ENCODE data around the gene SS18L1.

SS18L1 gene

DNA sequence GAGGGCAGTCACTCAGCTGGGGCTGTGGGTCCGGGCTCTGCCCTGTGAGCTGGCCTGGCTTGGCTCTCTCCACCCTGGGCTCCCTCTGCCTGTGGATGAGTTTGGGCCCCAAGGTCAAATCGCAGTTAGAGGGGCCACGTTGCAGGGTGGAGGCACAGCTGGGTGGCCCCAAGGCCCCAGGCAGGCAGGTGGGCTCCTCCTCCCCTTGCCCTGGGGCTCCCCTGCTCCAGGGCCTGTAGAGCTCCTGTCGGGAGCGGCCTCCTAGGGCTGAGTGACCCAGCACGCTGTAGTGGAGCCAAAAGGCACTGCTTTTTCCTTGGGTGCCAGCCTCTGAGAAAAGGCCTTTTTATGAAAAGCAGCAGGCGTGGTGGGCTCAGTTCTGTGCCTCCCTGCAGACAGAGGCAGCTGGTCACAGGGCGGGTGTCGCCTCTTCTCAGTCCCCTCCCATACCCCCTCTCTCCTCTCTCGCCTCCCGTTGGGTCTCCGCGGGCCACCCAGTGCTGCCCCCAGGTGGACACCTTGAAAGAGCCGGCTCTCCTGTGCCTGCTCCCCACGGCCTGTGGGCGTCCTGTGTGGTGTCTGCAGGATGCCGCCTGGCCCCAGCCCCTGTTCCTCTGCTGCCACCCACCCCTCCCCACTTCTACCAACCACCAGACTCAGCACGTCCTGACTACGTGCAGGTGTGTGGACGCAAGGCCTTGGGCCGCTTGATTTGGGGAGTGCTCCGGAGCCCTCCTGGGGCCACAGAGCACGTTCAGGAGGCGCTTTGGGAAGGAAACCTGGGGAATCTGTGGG lies 13.2 kb downstream of the SS18L1 start:
- DNase-seq (ENCODE audit: low read depth): no peak

DNA sequence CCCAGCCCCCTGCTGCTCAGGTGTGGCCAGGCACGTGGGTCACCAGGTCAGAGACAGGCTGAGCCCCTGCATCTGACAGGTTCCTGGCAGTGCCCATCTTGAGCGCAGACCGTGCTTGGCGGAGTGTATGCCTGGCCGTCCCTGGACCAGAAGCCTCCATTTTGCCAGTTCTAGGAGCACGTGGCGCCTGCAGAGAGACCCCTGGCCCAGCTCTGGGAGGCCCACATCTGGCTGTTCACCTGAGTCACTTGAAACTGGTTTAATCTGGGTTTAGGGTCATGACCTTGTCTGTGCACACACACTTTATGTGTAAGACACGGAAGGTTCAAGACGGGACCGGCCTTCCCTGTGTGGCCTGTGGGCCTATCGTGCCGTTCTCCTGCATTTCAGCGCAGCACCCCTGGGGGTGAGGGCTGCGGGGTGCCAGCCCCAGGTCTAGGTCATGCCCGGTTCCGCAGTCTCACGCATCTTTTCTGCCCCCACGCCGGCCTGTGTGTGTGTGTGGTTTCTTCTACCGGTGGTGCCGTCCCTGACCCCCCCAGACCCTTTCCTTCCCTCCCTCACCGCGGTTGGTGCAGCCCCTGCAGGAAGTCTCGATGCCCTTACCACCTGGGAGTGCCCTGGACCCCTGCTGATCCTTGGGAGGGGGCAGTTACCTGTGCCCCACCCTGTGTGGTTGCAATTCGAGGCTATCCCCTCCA lies 14.0 kb downstream of the SS18L1 start:
- no peak for DNase-seq (ENCODE audit: low read depth)

DNA sequence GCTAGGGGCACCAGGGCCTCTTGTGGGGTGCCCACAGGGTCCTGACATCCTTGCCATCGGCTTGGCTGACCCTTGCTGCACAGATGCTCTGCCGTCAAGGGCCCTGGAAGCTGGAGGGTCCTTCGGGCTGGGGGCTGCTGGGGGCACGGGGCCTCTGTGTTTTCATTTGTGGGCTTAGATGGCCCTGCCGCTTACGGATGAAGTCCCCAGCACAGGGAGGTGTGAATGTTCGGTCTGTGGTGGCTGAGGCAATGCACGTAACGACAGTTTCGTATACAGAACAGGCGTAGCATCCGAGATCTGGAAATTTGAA lies 14.5 kb downstream of the SS18L1 start:
- no peak for DNase-seq (ENCODE audit: low read depth)

DNA sequence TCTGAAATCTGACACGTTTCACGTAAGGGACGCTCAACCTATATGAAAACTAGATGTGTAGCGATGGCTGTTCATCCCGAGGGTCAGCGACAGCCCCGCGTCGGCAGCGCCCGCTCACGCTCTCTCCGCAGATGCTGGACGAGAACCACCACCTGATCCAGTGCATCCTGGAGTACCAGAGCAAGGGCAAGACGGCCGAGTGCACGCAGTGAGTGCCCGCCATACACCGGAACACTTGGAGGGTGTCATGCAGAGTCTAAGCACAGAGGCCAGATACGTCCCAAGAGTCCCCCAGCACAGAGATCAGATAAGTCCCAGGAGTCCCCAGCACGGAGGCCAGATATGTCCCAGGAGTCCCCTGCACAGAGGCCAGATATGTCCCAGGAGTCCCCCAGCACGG lies 15.0 kb downstream of the SS18L1 start:
- DNase-seq (ENCODE audit: low read depth): no peak

DNA sequence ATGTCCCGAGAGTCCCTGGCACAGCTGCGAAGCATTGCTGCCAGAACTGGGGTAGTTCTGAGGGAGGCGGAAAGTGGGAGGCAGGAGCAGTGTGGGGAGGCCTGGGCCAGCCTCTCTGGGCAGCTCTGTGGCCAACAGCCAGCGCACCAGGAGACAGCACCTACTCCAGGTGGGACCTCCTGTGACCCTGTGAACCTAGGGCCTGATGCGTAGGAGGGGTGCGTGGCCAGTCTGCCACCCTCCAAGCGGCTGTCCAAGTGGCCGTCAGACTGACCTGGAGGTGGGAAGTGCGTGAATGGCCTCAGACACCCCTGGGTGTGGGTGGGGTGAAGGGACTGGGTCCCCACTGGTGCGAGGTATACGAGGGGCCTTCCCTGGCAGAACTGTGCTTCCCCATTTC lies 15.5 kb downstream of the SS18L1 start:
- no peak for DNase-seq (ENCODE audit: low read depth)

DNA sequence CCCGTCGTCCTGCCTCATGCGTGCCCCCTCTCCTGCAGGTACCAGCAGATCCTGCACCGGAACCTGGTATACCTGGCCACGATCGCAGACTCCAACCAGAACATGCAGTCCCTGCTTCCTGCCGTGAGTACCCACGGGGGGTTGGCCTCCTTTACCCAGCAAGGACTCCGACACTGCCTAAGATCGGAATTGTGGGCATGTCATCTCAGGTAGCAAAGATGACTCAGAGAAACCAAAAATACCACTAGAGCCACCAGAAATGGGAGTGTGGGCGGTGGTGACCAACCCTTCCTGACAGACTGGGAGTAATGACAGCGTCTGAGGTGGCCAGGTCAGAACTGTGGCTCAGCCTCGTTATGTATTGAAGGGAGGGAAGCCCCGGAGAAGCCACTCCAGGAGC lies 16.3 kb downstream of the SS18L1 start:
- DNase-seq (ENCODE audit: low read depth): no peak

DNA sequence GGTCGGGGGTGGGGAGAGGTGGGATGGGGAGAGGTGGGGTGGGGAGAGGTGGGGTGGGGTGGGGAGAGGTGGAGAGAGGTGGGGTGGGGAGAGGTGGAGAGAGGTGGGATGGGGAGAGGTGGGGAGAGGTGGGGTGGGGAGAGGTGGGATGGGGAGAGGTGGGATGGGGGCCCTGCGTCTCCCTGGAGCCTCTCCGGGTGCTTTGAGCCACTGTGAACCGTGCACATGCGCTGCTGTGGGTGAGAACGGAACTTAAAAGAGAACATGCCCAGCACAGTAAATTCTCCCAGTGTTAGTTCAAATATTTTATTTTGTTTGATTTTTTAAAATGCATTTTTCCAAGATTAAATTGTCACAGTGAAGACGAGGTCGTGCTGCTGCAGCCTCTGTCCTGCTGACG lies 16.7 kb downstream of the SS18L1 start:
- no peak for DNase-seq (ENCODE audit: low read depth)

DNA sequence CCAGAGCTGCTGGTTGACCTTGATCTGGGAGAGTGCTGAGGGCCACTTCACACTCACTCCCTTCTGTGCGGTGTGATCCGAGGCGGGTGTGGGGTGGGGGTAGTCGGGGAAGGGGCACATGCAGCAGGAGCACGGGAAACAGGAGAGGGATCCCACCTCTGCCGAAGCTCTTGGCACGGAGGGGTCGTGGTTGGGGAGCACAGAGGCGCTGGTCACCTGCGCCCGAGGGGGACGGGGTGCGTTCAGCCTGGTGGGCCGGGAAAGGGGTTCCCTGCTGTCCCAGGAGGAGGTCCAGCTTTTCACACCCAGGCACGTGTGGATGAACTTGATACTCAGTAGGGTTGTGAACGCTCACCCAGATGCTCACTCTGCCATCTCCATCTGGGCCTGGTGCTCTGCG lies 17.3 kb downstream of the SS18L1 start:
- DNase-seq (ENCODE audit: low read depth): no peak

DNA sequence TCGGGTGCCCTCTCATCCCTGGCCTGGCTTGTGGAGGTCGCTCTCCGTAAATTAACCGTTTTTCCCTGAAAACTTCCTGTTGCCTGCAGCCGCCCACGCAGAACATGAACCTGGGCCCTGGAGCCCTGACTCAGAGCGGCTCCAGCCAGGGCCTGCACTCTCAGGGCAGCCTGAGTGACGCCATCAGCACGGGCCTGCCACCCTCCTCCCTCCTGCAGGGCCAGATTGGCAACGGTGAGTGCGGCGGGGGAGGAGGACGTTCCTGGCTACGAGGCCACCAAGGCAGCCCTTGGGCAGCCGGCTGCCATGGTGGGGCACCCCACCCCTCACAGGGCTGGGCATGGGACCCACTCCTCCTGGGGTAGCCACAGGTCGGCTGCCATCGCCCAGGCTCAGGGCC lies 17.8 kb downstream of the SS18L1 start:
- DNase-seq (ENCODE audit: low read depth): no peak

DNA sequence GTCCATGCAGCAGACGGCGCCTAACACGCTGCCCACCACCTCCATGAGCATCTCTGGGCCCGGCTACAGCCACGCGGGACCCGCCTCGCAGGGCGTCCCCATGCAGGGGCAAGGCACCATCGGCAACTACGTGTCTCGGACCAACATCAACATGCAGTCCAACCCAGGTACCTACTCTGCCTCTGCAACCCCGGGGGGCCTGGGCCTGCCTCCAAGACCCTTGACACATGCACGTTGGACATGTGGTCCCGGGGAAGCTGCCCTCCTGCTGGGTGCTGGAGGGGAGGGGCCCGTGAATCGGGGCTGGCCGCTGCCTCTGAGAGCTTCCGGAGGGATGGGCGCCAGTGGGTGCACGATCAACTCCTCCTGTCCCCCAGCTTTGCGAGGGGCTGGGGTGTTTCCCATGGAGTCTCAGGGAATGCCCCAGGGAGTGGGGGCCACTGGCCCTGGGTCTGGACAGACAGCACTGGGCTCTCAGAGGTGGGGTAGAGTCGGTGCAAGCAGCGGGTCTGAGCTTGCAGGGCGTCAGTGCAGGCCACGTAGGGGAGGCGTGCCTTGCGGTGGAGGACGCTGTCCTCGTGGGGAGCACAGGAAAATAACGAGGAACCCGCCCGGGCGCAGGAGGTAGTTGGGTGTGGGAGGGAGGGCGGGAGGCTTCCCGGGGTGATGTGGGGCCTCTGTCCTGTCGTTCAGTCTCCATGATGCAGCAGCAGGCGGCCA lies 19.4 kb downstream of the SS18L1 start:
- no peak for DNase-seq (ENCODE audit: low read depth)

DNA sequence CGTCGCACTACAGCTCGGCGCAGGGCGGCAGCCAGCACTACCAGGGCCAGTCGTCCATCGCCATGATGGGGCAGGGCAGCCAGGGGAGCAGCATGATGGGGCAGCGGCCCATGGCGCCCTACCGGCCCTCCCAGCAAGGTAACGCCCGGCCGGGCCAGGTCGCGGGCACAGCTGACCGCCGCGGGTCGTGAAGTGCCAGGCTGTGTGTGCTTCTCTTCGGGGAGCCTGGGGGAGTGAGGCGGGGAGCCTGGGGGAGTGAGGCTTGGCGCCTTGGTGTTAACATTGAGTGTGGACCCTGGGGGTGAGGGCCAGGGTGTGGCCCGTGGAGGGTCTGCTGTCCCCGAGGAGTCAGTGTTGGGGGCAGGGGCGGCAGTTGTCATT lies 19.9 kb downstream of the SS18L1 start:
- no peak for DNase-seq (ENCODE audit: low read depth)

DNA sequence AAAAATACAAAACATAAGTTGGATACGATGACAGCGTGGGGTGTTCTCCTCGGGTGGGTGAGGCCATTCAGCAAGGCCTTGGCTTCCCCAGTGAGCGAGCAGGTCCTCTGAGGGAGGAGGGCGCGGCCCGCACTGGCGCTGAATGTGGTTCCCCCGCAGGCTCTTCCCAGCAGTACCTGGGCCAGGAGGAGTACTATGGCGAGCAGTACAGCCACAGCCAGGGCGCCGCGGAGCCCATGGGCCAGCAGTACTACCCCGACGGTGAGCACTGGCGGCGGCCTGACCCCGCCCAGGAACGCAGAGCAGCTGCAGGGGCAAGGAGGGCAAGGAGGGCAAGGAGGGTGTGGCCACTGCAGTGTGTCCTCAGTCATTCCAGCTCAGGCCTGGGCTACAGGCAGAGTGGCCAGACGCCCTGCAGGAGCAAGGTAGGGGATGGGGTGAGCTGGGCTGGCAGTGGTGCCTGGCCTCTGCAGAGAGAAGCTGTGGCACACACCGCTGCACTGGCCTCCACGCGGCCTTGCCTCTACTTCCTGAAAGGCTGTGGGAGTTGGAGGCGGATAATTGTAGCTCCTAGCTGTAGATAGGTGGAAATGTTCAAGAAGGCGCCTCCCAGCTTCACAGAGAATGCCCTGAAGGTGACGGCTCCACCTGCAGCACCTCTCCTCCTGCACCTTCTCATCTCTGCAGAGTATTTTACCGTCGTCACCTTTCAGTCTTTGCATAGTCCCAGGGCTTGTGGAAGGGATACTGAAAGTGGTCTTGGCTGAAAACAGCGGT lies 20.6 kb downstream of the SS18L1 start:
- DNase-seq (ENCODE audit: low read depth): no peak

DNA sequence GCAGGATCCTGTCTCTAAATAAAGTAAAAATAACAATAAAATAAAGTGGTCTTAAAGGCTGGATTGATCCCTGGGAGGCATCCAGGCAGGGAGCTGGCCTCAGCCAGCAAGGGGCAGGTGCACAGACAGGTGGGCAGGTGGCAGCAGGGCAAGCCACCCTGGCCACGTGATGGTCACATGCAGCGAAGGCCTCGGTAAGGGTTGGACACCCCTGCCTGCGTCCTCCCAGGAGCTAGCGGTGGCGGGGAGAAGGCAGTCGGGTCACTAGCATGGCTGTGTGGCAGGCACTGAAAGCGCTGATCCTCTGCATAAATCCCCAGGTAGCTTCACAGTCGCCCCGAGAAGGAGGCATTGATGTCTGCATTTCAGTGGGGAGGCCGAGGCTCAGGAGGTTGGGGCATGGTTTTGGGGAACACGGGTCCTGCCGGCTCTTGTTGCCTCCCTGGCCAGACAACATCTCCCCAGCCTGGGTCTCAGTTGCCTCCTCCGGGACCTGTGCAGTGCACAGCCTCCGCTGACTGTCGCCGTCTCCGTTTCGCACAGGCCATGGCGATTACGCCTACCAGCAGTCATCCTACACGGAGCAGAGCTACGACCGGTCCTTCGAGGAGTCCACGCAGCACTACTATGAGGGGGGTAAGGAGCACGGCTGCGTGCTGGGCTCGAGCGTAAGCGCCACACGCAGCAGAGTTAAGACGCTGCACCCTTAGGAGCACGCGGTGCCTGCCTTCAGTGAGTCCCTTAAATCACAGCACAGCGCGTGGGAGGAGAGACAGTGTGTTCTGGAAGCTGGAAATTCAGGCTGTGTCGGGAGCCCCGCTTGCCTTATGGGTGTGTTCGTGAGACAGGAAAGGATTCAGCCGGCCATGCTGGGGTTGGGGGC lies 21.6 kb downstream of the SS18L1 start:
- no peak for DNase-seq (ENCODE audit: low read depth)

DNA sequence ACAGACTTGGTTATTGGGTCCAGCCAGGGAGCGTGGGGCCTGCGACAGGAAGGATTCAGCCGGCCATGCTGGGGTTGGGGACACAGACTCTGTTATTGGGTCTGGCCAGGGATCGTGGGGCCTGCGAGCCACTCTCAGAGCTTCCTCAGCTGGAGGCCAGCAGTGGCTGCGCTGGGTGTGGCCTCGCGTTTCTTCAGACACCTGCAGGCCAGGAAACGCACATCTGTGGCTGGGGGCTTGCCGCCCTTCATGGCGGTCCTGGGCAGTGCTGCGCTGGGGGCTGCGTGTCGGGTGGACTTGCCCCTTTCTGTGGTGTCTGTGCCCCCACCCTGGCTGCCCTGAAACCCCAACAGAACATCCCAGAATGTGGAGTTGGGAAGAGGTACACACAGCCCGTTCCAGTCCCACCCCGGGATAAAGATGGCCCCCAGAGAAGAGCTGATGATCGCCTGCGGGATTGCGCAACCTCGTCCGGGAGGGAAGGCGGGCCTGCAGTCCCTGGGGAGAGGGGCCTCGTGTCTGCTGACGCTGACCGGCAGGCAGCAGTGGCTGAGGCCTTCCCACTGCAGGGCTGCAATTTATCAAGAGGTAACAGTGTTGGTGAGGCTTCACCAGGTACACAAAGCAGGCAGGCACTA lies 22.3 kb downstream of the SS18L1 start:
- no peak for DNase-seq (ENCODE audit: low read depth)

DNA sequence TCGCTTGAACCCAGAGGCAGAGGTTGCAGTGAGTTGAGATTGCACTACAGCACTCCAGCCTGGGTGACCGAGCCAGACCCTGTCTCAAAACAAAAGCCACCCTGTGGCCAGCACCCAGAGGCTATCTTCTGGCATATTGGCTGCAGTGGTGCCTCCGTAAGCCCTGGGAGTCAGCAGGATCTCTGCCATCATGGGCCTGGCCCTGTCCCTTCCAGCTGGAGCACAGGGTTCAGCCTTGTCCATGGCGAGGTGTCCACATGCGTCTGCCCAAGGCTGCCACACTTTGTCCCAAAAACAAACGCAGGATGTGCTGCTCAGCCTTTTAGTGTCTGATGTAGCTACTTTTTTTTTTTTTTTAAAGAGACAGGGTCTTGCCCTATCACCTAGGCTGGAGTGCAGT lies 23.9 kb downstream of the SS18L1 start:
- no peak for DNase-seq (ENCODE audit: low read depth)

DNA sequence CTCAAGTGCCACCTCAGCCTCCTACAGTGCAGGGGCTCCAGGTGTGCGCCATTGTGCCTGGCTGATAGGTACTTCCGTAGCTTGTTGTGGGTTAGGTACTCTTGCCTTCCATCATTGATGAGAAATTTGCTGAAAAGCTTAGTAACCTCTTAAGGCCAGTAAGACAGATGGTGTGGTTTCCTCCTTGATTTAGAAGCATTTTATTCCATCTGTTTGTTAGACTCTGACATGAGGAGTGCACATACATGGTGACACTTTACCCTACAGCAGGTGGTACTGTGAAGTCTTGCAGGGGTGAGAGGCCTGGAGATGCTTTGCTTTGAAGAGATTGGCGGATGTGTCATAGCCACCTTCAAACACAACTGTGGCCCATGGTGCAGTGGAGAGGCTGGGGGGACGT lies 24.5 kb downstream of the SS18L1 start:
- DNase-seq (ENCODE audit: low read depth): no peak

DNA sequence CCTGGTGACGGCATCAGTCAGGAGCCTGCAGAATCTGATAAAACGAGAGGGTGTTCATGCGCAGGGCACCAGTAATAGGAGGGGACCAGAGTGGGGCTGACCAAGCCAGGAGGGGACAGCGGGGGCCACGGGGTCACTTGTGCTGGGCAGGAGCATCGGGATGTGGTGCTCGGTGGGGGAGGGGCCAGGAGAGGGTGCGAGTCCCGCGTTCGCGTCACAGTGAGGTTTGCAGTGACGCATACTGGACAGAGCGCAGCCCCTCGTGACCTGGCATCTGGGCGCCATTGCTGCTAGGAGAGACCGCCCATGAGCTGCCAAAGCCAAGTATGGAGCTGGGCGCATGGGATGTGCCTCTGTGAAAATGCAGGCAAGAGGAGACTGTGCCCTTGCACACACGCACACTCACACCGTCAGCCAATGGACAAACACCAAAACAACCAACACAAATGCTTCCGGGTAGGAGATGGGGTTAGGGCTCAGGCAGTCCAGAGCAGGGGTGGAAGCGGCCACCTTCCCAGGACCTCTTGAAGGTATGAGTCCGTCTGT lies 25.4 kb downstream of the SS18L1 start:
- DNase-seq (ENCODE audit: low read depth): no peak

DNA sequence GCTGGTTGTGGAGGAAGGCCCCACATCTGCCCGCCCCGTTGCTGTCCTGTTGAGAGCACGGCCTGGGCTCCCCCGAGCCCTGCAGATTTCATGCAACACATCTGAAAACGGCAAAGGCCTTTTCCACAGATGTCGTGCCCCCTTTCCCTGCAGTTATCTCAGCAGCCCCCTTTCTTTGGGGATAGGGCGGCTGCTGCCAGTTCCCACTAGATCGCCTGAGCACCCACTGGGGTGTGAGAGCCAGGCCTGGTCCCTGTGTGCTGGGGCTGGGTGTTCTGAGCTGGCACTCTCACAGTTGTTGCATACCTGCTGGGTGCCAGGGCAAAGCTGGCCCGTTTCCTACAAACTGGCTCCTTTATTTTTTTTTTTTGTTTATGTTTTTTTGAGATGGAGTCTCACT lies 27.0 kb downstream of the SS18L1 start:
- DNase-seq (ENCODE audit: low read depth): no peak

DNA sequence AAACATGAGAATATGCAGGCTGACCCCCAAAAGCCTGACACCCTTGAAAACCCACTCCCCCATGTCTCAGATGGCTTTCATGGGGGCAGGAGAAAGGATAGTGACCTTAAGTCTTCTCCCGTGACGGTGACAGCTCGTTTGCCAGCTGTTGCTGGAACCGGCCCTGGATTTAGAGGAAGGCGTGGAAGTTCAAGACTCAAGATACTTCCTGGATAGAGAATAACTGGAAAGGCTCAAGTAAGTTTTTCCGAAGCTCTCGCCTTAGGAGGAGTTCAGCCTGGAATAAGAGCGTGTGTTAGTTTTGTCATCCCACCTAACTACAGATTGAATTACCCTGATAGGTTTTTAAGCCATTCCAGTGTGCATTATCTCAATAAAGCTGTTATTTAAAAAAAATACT lies 27.7 kb downstream of the SS18L1 start:
- no peak for DNase-seq (ENCODE audit: low read depth)

DNA sequence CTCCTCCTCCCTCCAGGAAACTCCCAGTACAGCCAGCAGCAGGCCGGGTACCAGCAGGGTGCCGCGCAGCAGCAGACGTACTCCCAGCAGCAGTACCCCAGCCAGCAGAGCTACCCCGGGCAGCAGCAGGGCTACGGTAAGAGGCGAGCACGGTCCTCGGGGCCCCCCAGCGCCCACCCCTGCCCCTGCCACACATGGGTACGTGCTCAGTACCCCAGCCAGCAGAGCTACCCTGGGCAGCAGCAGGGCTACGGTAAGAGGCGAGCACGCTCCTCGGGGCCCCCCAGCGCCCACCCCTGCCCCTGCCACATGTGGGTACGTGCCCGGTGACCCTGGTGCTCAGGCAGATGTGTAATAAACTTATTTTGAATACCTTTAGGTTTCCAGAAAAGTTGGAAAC lies 29.1 kb downstream of the SS18L1 start:
- DNase-seq (ENCODE audit: low read depth): no peak

All from GM04503 (cell line).